H9 (cell line): ENCODE results near the gene HERC3. TPM values are rescaled to one million over a fixed set of nuclear protein-coding genes. Genes with fewer than 3 reads are reported as not detected.

Experiments used
- DNase-seq: peaks from one replicate; pipeline ENCODE4 v3.0.0-alpha.2; 2017
- H2AFZ ChIP-seq: one replicate; pipeline ENCODE4 v1.6.1; 2013; ENCODE audit warnings: mild to moderate bottlenecking, low read length, control low read depth, moderate library complexity
- H2AK5ac ChIP-seq: 2 replicates; pipeline ENCODE4 v1.6.1; 2013; ENCODE audit warnings: low read length, control low read depth, mixed read lengths; ENCODE audit not compliant: insufficient read length
- H2BK120ac ChIP-seq: one replicate; pipeline ENCODE4 v1.6.1; 2013; ENCODE audit warnings: low read depth, mild to moderate bottlenecking, low read length, control low read depth, inconsistent platforms; ENCODE audit not compliant: poor library complexity, severe bottlenecking
- H2BK12ac ChIP-seq: 2 replicates; pipeline ENCODE4 v1.6.1; 2013; ENCODE audit warnings: low read length, control low read depth, mixed read lengths, low read depth; ENCODE audit not compliant: insufficient read length
- H2BK15ac ChIP-seq: 2 replicates; pipeline ENCODE4 v1.6.1; 2013; ENCODE audit warnings: low read depth, low read length, control low read depth
- H2BK20ac ChIP-seq: one replicate; pipeline ENCODE4 v1.6.1; 2013; ENCODE audit warnings: low read depth, mild to moderate bottlenecking, low read length, control low read depth, inconsistent platforms; ENCODE audit not compliant: poor library complexity, severe bottlenecking
- H2BK5ac ChIP-seq: 2 replicates; pipeline ENCODE4 v1.6.1; 2013; ENCODE audit warnings: low read length, control low read depth, mixed read lengths; ENCODE audit not compliant: insufficient read length
- H3K14ac ChIP-seq: 2 replicates; pipeline ENCODE4 v1.6.1; 2013; ENCODE audit warnings: low read length, control low read depth; ENCODE audit not compliant: insufficient read depth
- H3K18ac ChIP-seq: 2 replicates; pipeline ENCODE4 v1.6.1; 2013; ENCODE audit warnings: low read depth, mild to moderate bottlenecking, mixed read lengths, low read length, control low read depth; ENCODE audit not compliant: insufficient read length
- H3K23ac ChIP-seq: 2 replicates; pipeline ENCODE4 v1.6.1; 2013; ENCODE audit warnings: low read length, control low read depth, mixed read lengths, low read depth; ENCODE audit not compliant: insufficient read length
- H3K23me2 ChIP-seq: 2 replicates; pipeline ENCODE4 v1.6.1; 2013; ENCODE audit warnings: low read depth, mild to moderate bottlenecking, mixed read lengths, low read length, control low read depth; ENCODE audit not compliant: insufficient read length, poor library complexity, severe bottlenecking
- H3K27ac ChIP-seq: 2 replicates; pipeline ENCODE4 v1.5.1; 2013; ENCODE audit warnings: low read length, control low read depth, mixed read lengths, low read depth; ENCODE audit not compliant: insufficient read length
- H3K27me3 ChIP-seq: 2 replicates; pipeline ENCODE4 v1.6.1; 2013; ENCODE audit warnings: low read length, control low read depth, inconsistent platforms; ENCODE audit not compliant: insufficient read depth
- H3K4ac ChIP-seq: 2 replicates; pipeline ENCODE4 v1.6.1; 2013; ENCODE audit warnings: low read depth, mild to moderate bottlenecking, control low read depth, inconsistent platforms, low read length, moderate library complexity
- H3K4me1 ChIP-seq: 2 replicates; pipeline ENCODE4 v1.6.1; 2013; ENCODE audit warnings: low read length, control low read depth, inconsistent platforms; ENCODE audit not compliant: insufficient read depth
- H3K4me2 ChIP-seq: 2 replicates; pipeline ENCODE4 v1.6.1; 2013; ENCODE audit warnings: low read length, control low read depth, mixed read lengths; ENCODE audit not compliant: insufficient read length, insufficient read depth
- H3K56ac ChIP-seq: 2 replicates; pipeline ENCODE4 v1.6.1; 2013; ENCODE audit warnings: low read depth, mild to moderate bottlenecking, mixed read lengths, low read length, control low read depth; ENCODE audit not compliant: insufficient read length
- H3K79me1 ChIP-seq: 2 replicates; pipeline ENCODE4 v1.6.1; 2013; ENCODE audit warnings: low read depth, mild to moderate bottlenecking, moderate library complexity, low read length, control low read depth, inconsistent platforms; ENCODE audit not compliant: insufficient read depth, poor library complexity, severe bottlenecking
- H3K79me2 ChIP-seq: 2 replicates; pipeline ENCODE4 v1.6.1; 2013; ENCODE audit warnings: low read length, control low read depth, inconsistent platforms; ENCODE audit not compliant: insufficient read depth
- H3K9ac ChIP-seq: 2 replicates; pipeline ENCODE4 v1.6.1; 2013; ENCODE audit warnings: low read length, control low read depth, mixed read lengths; ENCODE audit not compliant: insufficient read length; ENCODE audit errors: extremely low read depth
- H3K9me3 ChIP-seq: one replicate; pipeline ENCODE4 v1.6.1; 2013; ENCODE audit warnings: low read depth, low read length, inconsistent platforms; ENCODE audit not compliant: control insufficient read depth
- H3T11ph ChIP-seq: one replicate; pipeline ENCODE4 v1.6.1; 2013; ENCODE audit warnings: mild to moderate bottlenecking, low read length, control low read depth, inconsistent platforms
- H4K20me1 ChIP-seq: one replicate; pipeline ENCODE4 v1.6.1; 2013; ENCODE audit not compliant: control insufficient read depth, insufficient read length, insufficient read depth
- H4K5ac ChIP-seq: 2 replicates; pipeline ENCODE4 v1.6.1; 2013; ENCODE audit warnings: low read depth, mild to moderate bottlenecking, mixed read lengths, low read length, control low read depth; ENCODE audit not compliant: insufficient read length
- H4K8ac ChIP-seq: replicated peaks from 2 replicates; pipeline ENCODE4 v1.6.1; 2013; ENCODE audit warnings: low read length, control low read depth, mixed read lengths, low read depth; ENCODE audit not compliant: insufficient read length
- H4K91ac ChIP-seq: 2 replicates; pipeline ENCODE4 v1.6.1; 2013; ENCODE audit warnings: low read depth, mild to moderate bottlenecking, moderate library complexity, mixed read lengths, low read length, control low read depth; ENCODE audit not compliant: insufficient read length
- H3K27ac Mint-ChIP-seq, 3 experiments: 2 replicates in 2 of 3; 3 replicates in 1 of 3; pipeline ENCODE4 v1.8.0; 2020 to 2021; ENCODE audit warnings: mixed read lengths in 3 of 3, mild to moderate bottlenecking in 1 of 3, moderate library complexity in 1 of 3
- H3K27me3 Mint-ChIP-seq: 2 replicates; pipeline ENCODE4 v1.8.0; 2021; ENCODE audit warnings: low read depth, mild to moderate bottlenecking, moderate library complexity, mixed read lengths
- H3K36me3 Mint-ChIP-seq, 3 experiments: 2 replicates in 2 of 3; 3 replicates in 1 of 3; pipeline ENCODE4 v1.8.0; 2020 to 2021; ENCODE audit warnings: low read depth in 3 of 3, mixed read lengths in 3 of 3; ENCODE audit not compliant: insufficient read depth in 1 of 3
- H3K4me1 Mint-ChIP-seq, 2 experiments: 2 replicates each; pipeline ENCODE4 v1.8.0; 2020; ENCODE audit warnings: mixed read lengths in 2 of 2
- H3K4me3 Mint-ChIP-seq, 2 experiments: 2 replicates in 1 of 2; 3 replicates in 1 of 2; pipeline ENCODE4 v1.8.0; 2020 to 2021; ENCODE audit warnings: mild to moderate bottlenecking in 2 of 2, mixed read lengths in 2 of 2, moderate library complexity in 1 of 2
- H3K9me3 Mint-ChIP-seq, 2 experiments: 2 replicates in 1 of 2; 3 replicates in 1 of 2; pipeline ENCODE4 v1.8.0; 2020; ENCODE audit warnings: mild to moderate bottlenecking in 2 of 2, mixed read lengths in 2 of 2, moderate library complexity in 1 of 2
- CTCF ChIP-seq: fragments of 200-600 bp; sonication (generic); conservative IDR thresholded peaks from 3 replicates; pipeline ENCODE4 v1.8.0; 2021; ENCODE audit warnings: antibody characterized with exemption, mild to moderate bottlenecking
- WGBS: extraction: QIAGEN DNeasy Blood & Tissue Kit; methylation state at CpG from one replicate; pipeline ENCODE4 v1.1.7; 2013; ENCODE audit warnings: missing lambda C conversion rate, low lambda C conversion rate, mixed read lengths; ENCODE audit not compliant: insufficient read length; ENCODE audit errors: extremely low coverage; 5-methylcytosine and 5-hydroxymethylcytosine counted together
- total RNA-seq: library from RNA; stranded (reverse); gene quantifications from 2 replicates; pipeline ENCODE4 v1.2.1, GENCODE V29; 2021

HERC3 gene
- total RNA-seq, 1 experiment from 2014 or later = 2.9 TPM

- Histone ChIP-seq H2AK5ac (no peak overlapping the region), H3K18ac (no peak overlapping the region), H2BK120ac (no peak overlapping the region), H3K4me1 (peaks cover 12% of the 10 kb centered on the region), H2BK12ac (no peak overlapping the region), H4K5ac (no peak overlapping the region), H4K91ac (no peak overlapping the region), H4K20me1 (no peaks in the 10 kb centered on the region), H2BK20ac (no peak overlapping the region), H3K4ac (no peak overlapping the region), H3K27me3 (no peaks in the 10 kb centered on the region), H3K23me2 (no peaks in the 10 kb centered on the region), H3K79me1 (no peaks in the 10 kb centered on the region), H3K14ac (no peak overlapping the region), H3K27ac (no peak overlapping the region), H2BK5ac (no peak overlapping the region), H3K79me2 (no peaks in the 10 kb centered on the region), H3K56ac (no peak overlapping the region), H2AFZ (no peak overlapping the region), H3K9ac (no peak overlapping the region), H2BK15ac (no peak overlapping the region), H4K8ac (no peak overlapping the region), H3K23ac (no peak overlapping the region), H3K9me3 (no peaks in the 10 kb centered on the region), H3K4me2 (no peak overlapping the region), H3T11ph (no peak overlapping the region)
- WGBS = no CpG with 5 or more reads among the region's 2 CpGs
- Mint-ChIP-seq H3K27me3 (no peaks in the 10 kb centered on the region), H3K4me1 (peaks cover 28 to 38% of the 10 kb centered on the region in 2 experiments), H3K36me3 (peaks cover 4 to 17% (median 10%) of the 10 kb centered on the region in 3 experiments; a peak in 6 of 7 replicates), H3K4me3 (no peak overlapping the region), H3K27ac (no peak overlapping the region), H3K9me3 (no peaks in the 10 kb centered on the region)
- no peak for TF ChIP-seq CTCF
- DNase-seq = no peak
Measured at GRCh38 chr4:88742561-88742960, 150.3 kb downstream of the HERC3 start.
